ENCODE data around the gene DCLK1.

GRCh38 chr13:35917252-35917941 lies 213.8 kb downstream of the DCLK1 start:
- TF ChIP-seq CTCF (conservative IDR thresholded peaks at IDR 0.05): no peak
- TF ChIP-seq EZH2 (IDR thresholded peaks at IDR 0.05; ENCODE audit: low read depth): no peak
